Endothelial cell (in vitro differentiated cells): ENCODE measurements around the gene FADS2. TPM values are rescaled to one million over a fixed set of nuclear protein-coding genes. Genes with fewer than 3 reads are reported as not detected.

Experiments
- DNase-seq: peaks from one replicate; pipeline ENCODE4 v3.0.0; 2021; ENCODE audit warnings: low spot score
- H3K27ac Mint-ChIP-seq: one replicate; pipeline ENCODE4 v1.8.0; 2021; ENCODE audit warnings: mixed read lengths, inconsistent platforms; ENCODE audit not compliant: unreplicated experiment
- H3K27me3 Mint-ChIP-seq: one replicate; pipeline ENCODE4 v1.8.0; 2021; ENCODE audit warnings: mild to moderate bottlenecking, moderate library complexity, mixed read lengths, inconsistent platforms; ENCODE audit not compliant: unreplicated experiment
- H3K36me3 Mint-ChIP-seq: one replicate; pipeline ENCODE4 v1.8.0; 2021; ENCODE audit warnings: mild to moderate bottlenecking, low read depth, mixed read lengths, inconsistent platforms; ENCODE audit not compliant: unreplicated experiment
- H3K4me1 Mint-ChIP-seq: one replicate; pipeline ENCODE4 v1.8.0; 2021; ENCODE audit warnings: mild to moderate bottlenecking, mixed read lengths, inconsistent platforms; ENCODE audit not compliant: unreplicated experiment
- H3K4me3 Mint-ChIP-seq: one replicate; pipeline ENCODE4 v1.8.0; 2021; ENCODE audit warnings: mild to moderate bottlenecking, mixed read lengths, inconsistent platforms; ENCODE audit not compliant: unreplicated experiment
- H3K9me3 Mint-ChIP-seq: one replicate; pipeline ENCODE4 v1.8.0; 2021; ENCODE audit warnings: mixed read lengths, inconsistent platforms; ENCODE audit not compliant: unreplicated experiment
- total RNA-seq: library from RNA; stranded (reverse); fragmentation: NEBNext Ultra II Directional; extraction: Animal tissue kit (Norgen Biotek cat#: 25700); gene quantifications from one replicate; pipeline ENCODE4 v1.2.1, GENCODE V29; 2021; ENCODE audit not compliant: unreplicated experiment
- TF ChIP-seq, protein P1 (sequence below): fragments of 200-600 bp; sonication (generic); IDR thresholded peaks from one replicate; pipeline ENCODE4 v1.5.0; 2021; ENCODE audit warnings: antibody characterized with exemption; ENCODE audit not compliant: unreplicated experiment

Gene FADS2
- total RNA-seq, 1 donor from 2014 or later = 682 TPM

DNA sequence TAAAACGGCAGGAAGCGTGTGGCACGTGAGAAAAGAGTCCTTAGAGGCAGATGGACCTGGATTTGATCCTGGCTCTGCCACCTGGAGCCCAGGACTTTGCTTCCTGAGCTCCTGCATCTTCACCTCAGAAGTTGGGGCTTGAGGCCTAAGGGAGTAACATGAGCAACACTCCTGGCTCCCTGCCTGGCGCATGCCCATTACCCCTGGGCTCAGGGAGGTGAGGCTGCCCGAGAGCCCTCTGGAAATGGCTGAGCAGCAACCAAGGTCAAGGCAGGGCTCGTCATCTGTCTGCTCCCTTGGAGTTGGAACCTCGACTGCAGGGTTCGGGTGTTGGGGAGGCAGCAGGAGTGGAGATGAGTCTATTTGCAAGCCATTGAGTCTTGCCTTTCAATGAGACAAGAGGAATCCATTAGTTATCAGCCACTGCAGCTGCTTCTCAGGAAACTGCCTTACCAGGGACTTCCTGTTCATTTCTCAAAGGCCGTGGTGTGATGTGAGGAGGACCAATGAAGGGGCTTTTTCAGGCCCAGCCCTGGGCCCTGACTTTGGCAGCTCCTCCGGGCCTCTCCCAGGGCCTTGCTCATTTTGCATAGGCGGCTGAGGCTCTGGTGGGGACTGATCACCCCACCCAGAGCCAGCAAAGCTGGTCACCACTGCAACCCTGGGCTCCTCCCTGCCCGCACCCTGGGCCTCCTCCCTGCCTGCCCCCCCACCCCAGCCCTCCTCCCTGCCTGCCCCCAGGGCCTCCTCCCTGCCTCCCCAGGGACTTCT is 6.4 kb downstream of the FADS2 start:
- Mint-ChIP-seq H3K27ac (peak overlapping the region; percentile 99), H3K27me3 (peaks cover 19% of the 10 kb centered on the region), H3K9me3 (no peaks in the 10 kb centered on the region), H3K4me3 (peak overlapping the region; percentile 80), H3K4me1 (peaks cover 69% of the 10 kb centered on the region), H3K36me3 (peaks cover 37% of the 10 kb centered on the region)
- peak; percentile 77 for DNase-seq
- TF ChIP-seq, protein P1, sequence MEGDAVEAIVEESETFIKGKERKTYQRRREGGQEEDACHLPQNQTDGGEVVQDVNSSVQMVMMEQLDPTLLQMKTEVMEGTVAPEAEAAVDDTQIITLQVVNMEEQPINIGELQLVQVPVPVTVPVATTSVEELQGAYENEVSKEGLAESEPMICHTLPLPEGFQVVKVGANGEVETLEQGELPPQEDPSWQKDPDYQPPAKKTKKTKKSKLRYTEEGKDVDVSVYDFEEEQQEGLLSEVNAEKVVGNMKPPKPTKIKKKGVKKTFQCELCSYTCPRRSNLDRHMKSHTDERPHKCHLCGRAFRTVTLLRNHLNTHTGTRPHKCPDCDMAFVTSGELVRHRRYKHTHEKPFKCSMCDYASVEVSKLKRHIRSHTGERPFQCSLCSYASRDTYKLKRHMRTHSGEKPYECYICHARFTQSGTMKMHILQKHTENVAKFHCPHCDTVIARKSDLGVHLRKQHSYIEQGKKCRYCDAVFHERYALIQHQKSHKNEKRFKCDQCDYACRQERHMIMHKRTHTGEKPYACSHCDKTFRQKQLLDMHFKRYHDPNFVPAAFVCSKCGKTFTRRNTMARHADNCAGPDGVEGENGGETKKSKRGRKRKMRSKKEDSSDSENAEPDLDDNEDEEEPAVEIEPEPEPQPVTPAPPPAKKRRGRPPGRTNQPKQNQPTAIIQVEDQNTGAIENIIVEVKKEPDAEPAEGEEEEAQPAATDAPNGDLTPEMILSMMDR = no peak

- Mint-ChIP-seq H3K9me3 (no peaks in the 10 kb centered on the region), H3K36me3 (peaks cover 51% of the 10 kb centered on the region), H3K27me3 (peaks cover 14% of the 10 kb centered on the region), H3K4me1 (peaks cover 56% of the 10 kb centered on the region), H3K27ac (peak overlapping the region; percentile 99), H3K4me3 (no peak overlapping the region)
- DNase-seq = no peak
- TF ChIP-seq, protein P1 = no peak
Measured at GRCh38 chr11:61836193-61836592, 8.1 kb downstream of the FADS2 start.

- TF ChIP-seq, protein P1 = no peak
- peaks cover 50% of the 10 kb centered on the region for H3K4me1 Mint-ChIP-seq
- H3K27me3 Mint-ChIP-seq = peaks cover 14% of the 10 kb centered on the region
- H3K4me3 Mint-ChIP-seq = no peak overlapping the region
- peaks cover 50% of the 10 kb centered on the region for H3K36me3 Mint-ChIP-seq
- H3K9me3 Mint-ChIP-seq = no peaks in the 10 kb centered on the region
- no peak for DNase-seq
- H3K27ac Mint-ChIP-seq = peak overlapping the region; percentile 36
Measured at GRCh38 chr11:61837411-61838005, 9.4 kb downstream of the FADS2 start.

GRCh38 chr11:61838501-61838900 is 10.4 kb downstream of the FADS2 start:
- TF ChIP-seq, protein P1 = no peak
- H3K9me3 Mint-ChIP-seq = no peaks in the 10 kb centered on the region
- H3K4me3 Mint-ChIP-seq = peak overlapping the region; percentile 68
- peaks cover 40% of the 10 kb centered on the region for H3K4me1 Mint-ChIP-seq
- no peak for DNase-seq
- peaks cover 47% of the 10 kb centered on the region for H3K36me3 Mint-ChIP-seq
- peak overlapping the region; percentile 64 for H3K27ac Mint-ChIP-seq
- peaks cover 6% of the 10 kb centered on the region for H3K27me3 Mint-ChIP-seq

GRCh38 chr11:61838921-61839320 is 10.8 kb downstream of the FADS2 start:
- no peak for DNase-seq
- no peaks in the 10 kb centered on the region for H3K9me3 Mint-ChIP-seq
- peak overlapping the region; percentile 68 for H3K4me3 Mint-ChIP-seq
- peaks cover 43% of the 10 kb centered on the region for H3K36me3 Mint-ChIP-seq
- TF ChIP-seq, protein P1 = no peak
- H3K4me1 Mint-ChIP-seq = peaks cover 36% of the 10 kb centered on the region
- peak overlapping the region; percentile 64 for H3K27ac Mint-ChIP-seq
- peaks cover 4% of the 10 kb centered on the region for H3K27me3 Mint-ChIP-seq
